K562 (cell line): ENCODE data around the gene NFILZ. TPM values are rescaled to one million over a fixed set of nuclear protein-coding genes. Genes with fewer than 3 reads are reported as not detected.

Experiments
- ADNP ChIP-seq: fragments of 200-800 bp; sonication (Bioruptor generic); IDR thresholded peaks from 2 replicates; pipeline ENCODE4 v1.6.1; 2016; ENCODE audit warnings: missing genetic modification characterization, missing compliant biosample characterization
- BCOR ChIP-seq: fragments of 450-650 bp; IDR thresholded peaks from 2 replicates; pipeline ENCODE4 v1.6.1; 2016
- BRD4 ChIP-seq: fragments of 200-600 bp; sonication (generic); IDR thresholded peaks from 2 replicates; pipeline ENCODE4 v1.6.1; 2017; ENCODE audit warnings: inconsistent platforms
- FOXK2 ChIP-seq, 2 experiments: fragments of 450-650 bp; IDR thresholded peaks in 1 of 2; conservative IDR thresholded peaks in 1 of 2; 2 replicates each; pipeline ENCODE4 v1.6.1; 2016; ENCODE audit warnings: low read depth in 2 of 2, mild to moderate bottlenecking in 1 of 2
- KDM1A ChIP-seq, 2 experiments: fragments of 450-650 bp; IDR thresholded peaks; 2 replicates each; pipeline ENCODE4 v1.6.1; 2016; ENCODE audit warnings: mild to moderate bottlenecking in 2 of 2
- RBM25 ChIP-seq: fragments of 200-400 bp; formaldehyde crosslinking; IDR thresholded peaks from 2 replicates; pipeline ENCODE4 v1.6.1; 2018; ENCODE audit warnings: low read length, low read depth, moderate library complexity; ENCODE audit not compliant: severe bottlenecking
- RCOR1 ChIP-seq, 2 experiments: IDR thresholded peaks; 2 replicates each; pipeline ENCODE4 v1.6.1; 2012; ENCODE audit warnings: low read depth in 2 of 2, low read length in 2 of 2, borderline replicate concordance in 1 of 2, improper control_type of control experiment in 1 of 2
- SIRT6 ChIP-seq: IDR thresholded peaks from one replicate; pipeline ENCODE4 v1.6.1; 2012; ENCODE audit warnings: low read depth, mild to moderate bottlenecking, control low read depth, inconsistent platforms, low read length, moderate library complexity
- SMARCA5 ChIP-seq: fragments of 450-650 bp; IDR thresholded peaks from 2 replicates; pipeline ENCODE4 v1.6.1; 2016
- TRIM28 ChIP-seq: fragments of 450-650 bp; IDR thresholded peaks from 2 replicates; pipeline ENCODE4 v1.6.1; 2017
- XRCC4 ChIP-seq: IDR thresholded peaks from one replicate; pipeline ENCODE4 v1.6.1; 2011; ENCODE audit not compliant: insufficient read depth, insufficient read length; ENCODE audit errors: extremely low read depth
- ZNF197 ChIP-seq: fragments of 200-800 bp; sonication (Bioruptor generic); IDR thresholded peaks from 2 replicates; pipeline ENCODE4 v1.6.1; 2016; ENCODE audit warnings: low read depth, missing genetic modification characterization, missing compliant biosample characterization
- ZNF354B ChIP-seq: fragments of 250-450 bp; sonication (Bioruptor Pico); IDR thresholded peaks from 2 replicates; pipeline ENCODE4 v1.4.0; 2020
- ZNF695 ChIP-seq: fragments of 450-650 bp; formaldehyde crosslinking; IDR thresholded peaks from 2 replicates; pipeline ENCODE4 v1.4.0; 2020; ENCODE audit warnings: mild to moderate bottlenecking, moderate library complexity
- polyA plus RNA-seq, 8 experiments: library from polyadenylated mRNA; depleted of rRNA in 4 of 8; stranded (reverse) in 5 of 8; unstranded in 3 of 8; fragments of >200 nt; fragmentation: Nextera tagmentation in 2 of 8; fragmentation: Illumina TruSeq in 1 of 8; extraction: Ambion mirVana in 2 of 8; extraction: Trizol in 1 of 8; gene quantifications; 2 replicates each; pipeline versions ENCODE4 v1.2.1 to v1.2.3, GENCODE V29; 2011 to 2014; ENCODE audit warnings: inconsistent platforms in 1 of 8, missing spikeins in 1 of 8
- total RNA-seq, 7 experiments: library from RNA; depleted of rRNA in 6 of 7; stranded (reverse); fragments of >200 nt in 6 of 7; fragmentation: Illumina TruSeq in 2 of 7; extraction: Trizol in 2 of 7; gene quantifications; 2 replicates each; pipeline versions ENCODE4 v1.2.1 to v1.2.3, GENCODE V29; 2011 to 2021; ENCODE audit warnings: low replicate concordance in 1 of 7
- TF ChIP-seq, protein P1 (sequence below): fragments of 450-650 bp; IDR thresholded peaks from 2 replicates; pipeline ENCODE4 v1.6.1; 2016; ENCODE audit warnings: mild to moderate bottlenecking
- TF ChIP-seq, protein P2 (sequence below), 2 experiments: fragments of 150-350 bp in 1 of 2; IDR thresholded peaks; 2 replicates each; pipeline ENCODE4 v1.6.1; 2012 to 2016; ENCODE audit warnings: low read depth in 2 of 2, low read length in 2 of 2, mild to moderate bottlenecking in 1 of 2, moderate library complexity in 1 of 2
- TF ChIP-seq, protein P3 (sequence below): fragments of 250-450 bp; sonication (Bioruptor Pico); IDR thresholded peaks from 2 replicates; pipeline ENCODE4 v1.9.0; 2021; ENCODE audit warnings: mild to moderate bottlenecking
- TF ChIP-seq, protein P4 (sequence below): fragments of 250-450 bp; sonication (Bioruptor Pico); IDR thresholded peaks from 2 replicates; pipeline ENCODE4 v1.4.0; 2020; ENCODE audit warnings: mild to moderate bottlenecking

The NFILZ gene
- total and polyA plus RNA-seq, 9 of the 15 experiments (the other 6 are each of a cell fraction or from before 2014, with no cell fraction given): not detected

DNA sequence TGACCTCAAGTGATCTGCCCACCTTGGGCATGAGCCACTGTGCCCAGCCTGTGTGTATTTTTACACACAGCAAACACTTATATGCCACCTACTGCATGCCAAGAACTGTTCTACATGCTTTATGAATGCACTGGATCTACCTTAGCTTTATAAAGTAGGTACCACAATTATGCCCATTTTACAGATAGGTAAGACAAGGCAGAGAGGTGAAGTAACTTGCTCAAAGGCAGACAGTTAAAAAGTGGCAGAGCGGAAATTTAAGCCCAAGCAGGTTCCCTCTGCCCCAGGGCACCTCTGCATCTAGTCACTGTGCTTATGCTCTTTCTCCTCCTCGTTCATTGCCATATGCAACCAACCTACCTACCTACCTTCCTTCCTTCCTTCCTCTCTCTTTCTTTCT is 30.4 kb upstream of the NFILZ start (continued):
- no peak for TF ChIP-seq XRCC4
- TF ChIP-seq, protein P1, sequence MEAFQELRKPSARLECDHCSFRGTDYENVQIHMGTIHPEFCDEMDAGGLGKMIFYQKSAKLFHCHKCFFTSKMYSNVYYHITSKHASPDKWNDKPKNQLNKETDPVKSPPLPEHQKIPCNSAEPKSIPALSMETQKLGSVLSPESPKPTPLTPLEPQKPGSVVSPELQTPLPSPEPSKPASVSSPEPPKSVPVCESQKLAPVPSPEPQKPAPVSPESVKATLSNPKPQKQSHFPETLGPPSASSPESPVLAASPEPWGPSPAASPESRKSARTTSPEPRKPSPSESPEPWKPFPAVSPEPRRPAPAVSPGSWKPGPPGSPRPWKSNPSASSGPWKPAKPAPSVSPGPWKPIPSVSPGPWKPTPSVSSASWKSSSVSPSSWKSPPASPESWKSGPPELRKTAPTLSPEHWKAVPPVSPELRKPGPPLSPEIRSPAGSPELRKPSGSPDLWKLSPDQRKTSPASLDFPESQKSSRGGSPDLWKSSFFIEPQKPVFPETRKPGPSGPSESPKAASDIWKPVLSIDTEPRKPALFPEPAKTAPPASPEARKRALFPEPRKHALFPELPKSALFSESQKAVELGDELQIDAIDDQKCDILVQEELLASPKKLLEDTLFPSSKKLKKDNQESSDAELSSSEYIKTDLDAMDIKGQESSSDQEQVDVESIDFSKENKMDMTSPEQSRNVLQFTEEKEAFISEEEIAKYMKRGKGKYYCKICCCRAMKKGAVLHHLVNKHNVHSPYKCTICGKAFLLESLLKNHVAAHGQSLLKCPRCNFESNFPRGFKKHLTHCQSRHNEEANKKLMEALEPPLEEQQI: no peak
- TF ChIP-seq TRIM28: no peak
- 0 out of 4 replicates have a peak, but pooled peaks of 1 of the 2 experiments have one; percentile 9 for TF ChIP-seq RCOR1 (IDR thresholded peaks at IDR 0.05; ENCODE audit: borderline replicate concordance in 1 of 2, low read depth in 2 of 2, low read length in 2 of 2)
- TF ChIP-seq ZNF695 (CRISPR knock-in tag): no peak
- no peak for TF ChIP-seq ZNF197 (CRISPR knock-in tag)
- peak; percentile 91 for TF ChIP-seq RBM25
- no peak for TF ChIP-seq SIRT6
- TF ChIP-seq, protein P2, sequence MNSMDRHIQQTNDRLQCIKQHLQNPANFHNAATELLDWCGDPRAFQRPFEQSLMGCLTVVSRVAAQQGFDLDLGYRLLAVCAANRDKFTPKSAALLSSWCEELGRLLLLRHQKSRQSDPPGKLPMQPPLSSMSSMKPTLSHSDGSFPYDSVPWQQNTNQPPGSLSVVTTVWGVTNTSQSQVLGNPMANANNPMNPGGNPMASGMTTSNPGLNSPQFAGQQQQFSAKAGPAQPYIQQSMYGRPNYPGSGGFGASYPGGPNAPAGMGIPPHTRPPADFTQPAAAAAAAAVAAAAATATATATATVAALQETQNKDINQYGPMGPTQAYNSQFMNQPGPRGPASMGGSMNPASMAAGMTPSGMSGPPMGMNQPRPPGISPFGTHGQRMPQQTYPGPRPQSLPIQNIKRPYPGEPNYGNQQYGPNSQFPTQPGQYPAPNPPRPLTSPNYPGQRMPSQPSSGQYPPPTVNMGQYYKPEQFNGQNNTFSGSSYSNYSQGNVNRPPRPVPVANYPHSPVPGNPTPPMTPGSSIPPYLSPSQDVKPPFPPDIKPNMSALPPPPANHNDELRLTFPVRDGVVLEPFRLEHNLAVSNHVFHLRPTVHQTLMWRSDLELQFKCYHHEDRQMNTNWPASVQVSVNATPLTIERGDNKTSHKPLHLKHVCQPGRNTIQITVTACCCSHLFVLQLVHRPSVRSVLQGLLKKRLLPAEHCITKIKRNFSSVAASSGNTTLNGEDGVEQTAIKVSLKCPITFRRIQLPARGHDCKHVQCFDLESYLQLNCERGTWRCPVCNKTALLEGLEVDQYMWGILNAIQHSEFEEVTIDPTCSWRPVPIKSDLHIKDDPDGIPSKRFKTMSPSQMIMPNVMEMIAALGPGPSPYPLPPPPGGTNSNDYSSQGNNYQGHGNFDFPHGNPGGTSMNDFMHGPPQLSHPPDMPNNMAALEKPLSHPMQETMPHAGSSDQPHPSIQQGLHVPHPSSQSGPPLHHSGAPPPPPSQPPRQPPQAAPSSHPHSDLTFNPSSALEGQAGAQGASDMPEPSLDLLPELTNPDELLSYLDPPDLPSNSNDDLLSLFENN (IDR thresholded peaks at IDR 0.05; ENCODE audit: low read depth in 2 of 2, low read length in 2 of 2): no peak
- no peak for TF ChIP-seq BRD4
- peak; percentile 49 to 59; a peak in 2 of 4 replicates for TF ChIP-seq KDM1A (IDR thresholded peaks at IDR 0.05)
- TF ChIP-seq ADNP (tag): 0 out of 2 replicates have a peak, but pooled peaks have one; percentile 38
- no peak for TF ChIP-seq FOXK2 (conservative IDR thresholded peaks at IDR 0.05 in 1 of 2, IDR thresholded peaks at IDR 0.05 in 1 of 2; ENCODE audit: low read depth in 2 of 2)
- no peak for TF ChIP-seq ZNF354B (CRISPR knock-in tag)
- TF ChIP-seq, protein P3, sequence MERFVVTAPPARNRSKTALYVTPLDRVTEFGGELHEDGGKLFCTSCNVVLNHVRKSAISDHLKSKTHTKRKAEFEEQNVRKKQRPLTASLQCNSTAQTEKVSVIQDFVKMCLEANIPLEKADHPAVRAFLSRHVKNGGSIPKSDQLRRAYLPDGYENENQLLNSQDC: no peak
- peak; percentile 30; the same call in 1 of the 2 replicates for TF ChIP-seq SMARCA5
- TF ChIP-seq BCOR: peak; percentile 80
- TF ChIP-seq, protein P4, sequence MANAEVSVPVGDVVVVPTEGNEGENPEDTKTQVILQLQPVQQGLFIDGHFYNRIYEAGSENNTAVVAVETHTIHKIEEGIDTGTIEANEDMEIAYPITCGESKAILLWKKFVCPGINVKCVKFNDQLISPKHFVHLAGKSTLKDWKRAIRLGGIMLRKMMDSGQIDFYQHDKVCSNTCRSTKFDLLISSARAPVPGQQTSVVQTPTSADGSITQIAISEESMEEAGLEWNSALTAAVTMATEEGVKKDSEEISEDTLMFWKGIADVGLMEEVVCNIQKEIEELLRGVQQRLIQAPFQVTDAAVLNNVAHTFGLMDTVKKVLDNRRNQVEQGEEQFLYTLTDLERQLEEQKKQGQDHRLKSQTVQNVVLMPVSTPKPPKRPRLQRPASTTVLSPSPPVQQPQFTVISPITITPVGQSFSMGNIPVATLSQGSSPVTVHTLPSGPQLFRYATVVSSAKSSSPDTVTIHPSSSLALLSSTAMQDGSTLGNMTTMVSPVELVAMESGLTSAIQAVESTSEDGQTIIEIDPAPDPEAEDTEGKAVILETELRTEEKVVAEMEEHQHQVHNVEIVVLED (CRISPR knock-in tag): no peak
